ENCODE measurements around the gene TMEM184A. TPM values are rescaled to one million over a fixed set of nuclear protein-coding genes. Genes with fewer than 3 reads are reported as not detected.

The TMEM184A gene
- total and polyA plus RNA-seq, 10 of the 15 experiments (the other 5 are each of a cell fraction or from before 2014, with no cell fraction given) = 0.04 to 0.15 TPM; not detected in 8

DNA sequence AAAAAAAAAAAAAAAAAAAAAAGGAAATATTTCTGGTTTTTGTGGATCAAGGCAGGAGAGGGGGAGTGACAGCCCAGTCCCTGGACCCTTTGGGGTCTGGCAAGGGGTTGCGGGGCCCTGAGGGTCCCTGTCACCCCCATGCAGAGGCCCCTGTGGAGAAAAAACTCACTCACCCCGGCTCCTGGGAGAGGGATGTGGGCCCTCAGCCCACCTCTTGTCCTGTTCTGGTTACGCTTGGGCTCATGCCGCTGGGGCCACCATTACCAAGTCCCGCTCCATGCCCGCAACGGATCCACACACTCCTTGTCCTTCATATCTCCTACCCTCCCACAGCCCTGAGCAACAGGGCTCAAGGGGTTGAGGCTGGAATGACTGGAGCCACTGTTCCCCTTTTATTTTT lies 1.0 kb upstream of the TMEM184A start (continued):
- TF ChIP-seq, protein P1, sequence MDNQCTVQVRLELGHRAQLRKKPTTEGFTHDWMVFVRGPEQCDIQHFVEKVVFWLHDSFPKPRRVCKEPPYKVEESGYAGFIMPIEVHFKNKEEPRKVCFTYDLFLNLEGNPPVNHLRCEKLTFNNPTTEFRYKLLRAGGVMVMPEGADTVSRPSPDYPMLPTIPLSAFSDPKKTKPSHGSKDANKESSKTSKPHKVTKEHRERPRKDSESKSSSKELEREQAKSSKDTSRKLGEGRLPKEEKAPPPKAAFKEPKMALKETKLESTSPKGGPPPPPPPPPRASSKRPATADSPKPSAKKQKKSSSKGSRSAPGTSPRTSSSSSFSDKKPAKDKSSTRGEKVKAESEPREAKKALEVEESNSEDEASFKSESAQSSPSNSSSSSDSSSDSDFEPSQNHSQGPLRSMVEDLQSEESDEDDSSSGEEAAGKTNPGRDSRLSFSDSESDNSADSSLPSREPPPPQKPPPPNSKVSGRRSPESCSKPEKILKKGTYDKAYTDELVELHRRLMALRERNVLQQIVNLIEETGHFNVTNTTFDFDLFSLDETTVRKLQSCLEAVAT (IDR thresholded peaks at IDR 0.05) = no peak
- TF ChIP-seq RELA (IDR thresholded peaks at IDR 0.05; ENCODE audit: borderline replicate concordance, partially characterized antibody) = no peak
- no peak for TF ChIP-seq SRF (IDR thresholded peaks at IDR 0.05; ENCODE audit: low read depth in 2 of 2, low read length in 2 of 2)
- TF ChIP-seq EZH2 (IDR thresholded peaks at IDR 0.05; ENCODE audit: borderline replicate concordance, control insufficient read depth, low read depth, low read length) = no peak
- TF ChIP-seq KAT2A (conservative IDR thresholded peaks at IDR 0.05; ENCODE audit: control insufficient read depth, low read depth, low read length) = no peak
- no peak for TF ChIP-seq FOXM1 (IDR thresholded peaks at IDR 0.05; ENCODE audit: low read depth, low read length)

DNA sequence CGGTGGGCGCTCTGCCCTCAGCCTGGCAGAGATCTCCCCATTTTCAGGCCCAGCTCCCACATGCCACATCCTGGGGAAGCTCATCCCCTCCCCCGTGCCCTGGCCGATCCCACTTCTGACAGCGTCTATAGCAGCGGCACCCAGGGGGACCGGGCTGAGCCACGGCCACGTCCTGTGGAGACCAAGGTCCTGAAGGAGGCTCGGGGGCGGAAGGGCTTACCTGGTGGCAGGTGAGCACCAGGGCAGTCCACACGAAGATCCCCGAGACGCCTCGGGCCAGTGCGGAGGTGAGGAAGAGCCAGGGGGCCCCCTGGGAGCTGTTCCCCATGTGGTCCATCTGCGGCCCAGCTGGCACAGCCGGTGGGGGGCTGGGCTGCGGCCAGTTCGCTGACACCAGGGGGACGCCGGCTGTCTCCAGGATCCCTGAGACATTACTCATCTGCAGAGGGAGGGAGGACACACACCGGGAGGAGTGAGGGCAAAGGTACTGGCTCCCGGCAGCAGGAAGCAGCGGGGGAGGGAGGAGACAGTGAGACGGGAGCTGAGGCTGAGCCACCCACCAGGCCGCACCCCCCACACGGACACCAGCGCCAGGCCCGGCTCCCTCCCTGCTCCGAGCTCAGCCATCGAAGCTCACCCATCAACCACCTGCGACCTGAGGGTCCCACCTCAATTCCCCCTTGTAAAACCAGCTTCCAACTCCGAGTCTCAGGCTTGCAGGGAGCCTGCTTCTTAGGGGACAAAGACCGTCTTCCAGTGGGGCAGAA lies 776 bp downstream of the TMEM184A start:
- BruUV-seq (replicated peaks) = no TSS peak
- no peaks in the 10 kb centered on the region for H4K20me1 ChIP-seq (ENCODE audit: control insufficient read depth, insufficient read depth)
- WGBS (ENCODE audit: insufficient coverage, insufficient replicate concordance, low lambda C conversion rate, missing lambda C conversion rate) = 36% methylated on average over 35 of the region's 35 CpGs
- H3K27ac ChIP-seq (ENCODE audit: control insufficient read depth, insufficient read depth) = no peak overlapping the region
- FAIRE-seq (no peak), DNase-seq (ENCODE audit: low read depth, low spot score) (no peak), ATAC-seq (no peak)
- no peaks in the 10 kb centered on the region for H3K4me1 ChIP-seq (ENCODE audit: control insufficient read depth, insufficient read depth, low read length)
- H3K4me2 ChIP-seq (ENCODE audit: control insufficient read depth, insufficient read depth) = no peak overlapping the region
- no peak overlapping the region for H2AFZ ChIP-seq (ENCODE audit: control insufficient read depth, low read depth, low read length)
- no peak for TF ChIP-seq CHD4 (IDR thresholded peaks at IDR 0.05)
- POLR2A ChIA-PET = no interaction called here
- no peaks in the 10 kb centered on the region for H3K27me3 ChIP-seq (replicated peaks in 1 of 2; ENCODE audit: control insufficient read depth in 2 of 2, insufficient read depth in 2 of 2, low read length in 1 of 2)
- intact Hi-C loops (cut with micrococcal nuclease; ENCODE audit: unreplicated experiment) (no loop called here), in situ Hi-C loops (cut with MboI) (no loop called here)
- RAD21 ChIA-PET (ENCODE audit: unreplicated experiment) = no interaction called here
- CTCF ChIA-PET = interaction anchor here (0.5 kb wide), 1 partner anchor 730 kb away, joined by 3 read pairs; no protein-coding TSS in a partner anchor
- SMC1A ChIA-PET (ENCODE audit: uncharacterized antibody, unreplicated experiment) = no interaction called here
- H3K9ac ChIP-seq (ENCODE audit: control insufficient read depth, insufficient read depth, low read length) = no peak overlapping the region
- no peaks in the 10 kb centered on the region for H3K79me2 ChIP-seq (ENCODE audit: control insufficient read depth, insufficient read depth, low read length)
- no peak overlapping the region for H3K4me3 ChIP-seq
- H3K9me3 ChIP-seq (replicated peaks; ENCODE audit: control insufficient read depth, insufficient read depth, low read length) = no peaks in the 10 kb centered on the region
- H3K36me3 ChIP-seq (ENCODE audit: control insufficient read depth in 2 of 2, insufficient read depth in 2 of 2, low read length in 1 of 2) = no peaks in the 10 kb centered on the region

Data from GM12878 (cell line).